ENCODE results near the gene CAST.
"Not testable (repeated sequence)": the region's sequence is repeated elsewhere in the genome, so short reads cannot be mapped to it uniquely, and the experiment has no call there.

The CAST gene

GRCh38 chr5:96729156-96729555 lies 67.0 kb downstream of the CAST start:
- no peaks in the 10 kb centered on the region for H3K27me3 Mint-ChIP-seq
- no peak for DNase-seq
- peaks cover 4% of the 10 kb centered on the region for H3K4me1 Mint-ChIP-seq
- ATAC-seq = no peak
- H3K27ac Mint-ChIP-seq = no peak overlapping the region
- peaks cover 17% of the 10 kb centered on the region for H3K36me3 Mint-ChIP-seq (ENCODE audit: low read depth)
- H3K9me3 Mint-ChIP-seq = no peaks in the 10 kb centered on the region
- no peak overlapping the region for H3K4me3 Mint-ChIP-seq

DNA sequence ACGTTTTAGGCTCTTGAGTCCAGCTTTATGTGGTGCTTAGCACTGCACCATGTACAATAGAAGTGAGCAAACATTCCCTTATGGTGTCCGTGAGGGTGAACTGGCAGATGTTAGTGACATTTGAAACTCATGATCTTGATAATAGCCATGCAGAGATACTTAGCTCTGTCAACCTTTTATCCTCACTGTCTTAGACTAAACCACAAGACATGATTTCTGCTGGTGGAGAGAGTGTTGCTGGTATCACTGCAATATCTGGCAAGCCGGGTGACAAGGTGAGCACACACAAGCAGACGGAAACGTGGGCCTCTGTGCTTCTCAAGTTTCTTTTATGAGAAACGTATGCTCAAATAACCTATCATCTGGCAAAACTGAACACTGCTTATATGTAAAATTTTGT lies 68.4 kb downstream of the CAST start:
- Mint-ChIP-seq H3K4me3 (no peak overlapping the region), H3K4me1 (peaks cover 8% of the 10 kb centered on the region), H3K27ac (no peak overlapping the region), H3K9me3 (no peaks in the 10 kb centered on the region), H3K27me3 (no peaks in the 10 kb centered on the region), H3K36me3 (ENCODE audit: low read depth) (peaks cover 18% of the 10 kb centered on the region)
- no peak for DNase-seq
- ATAC-seq = no peak

DNA sequence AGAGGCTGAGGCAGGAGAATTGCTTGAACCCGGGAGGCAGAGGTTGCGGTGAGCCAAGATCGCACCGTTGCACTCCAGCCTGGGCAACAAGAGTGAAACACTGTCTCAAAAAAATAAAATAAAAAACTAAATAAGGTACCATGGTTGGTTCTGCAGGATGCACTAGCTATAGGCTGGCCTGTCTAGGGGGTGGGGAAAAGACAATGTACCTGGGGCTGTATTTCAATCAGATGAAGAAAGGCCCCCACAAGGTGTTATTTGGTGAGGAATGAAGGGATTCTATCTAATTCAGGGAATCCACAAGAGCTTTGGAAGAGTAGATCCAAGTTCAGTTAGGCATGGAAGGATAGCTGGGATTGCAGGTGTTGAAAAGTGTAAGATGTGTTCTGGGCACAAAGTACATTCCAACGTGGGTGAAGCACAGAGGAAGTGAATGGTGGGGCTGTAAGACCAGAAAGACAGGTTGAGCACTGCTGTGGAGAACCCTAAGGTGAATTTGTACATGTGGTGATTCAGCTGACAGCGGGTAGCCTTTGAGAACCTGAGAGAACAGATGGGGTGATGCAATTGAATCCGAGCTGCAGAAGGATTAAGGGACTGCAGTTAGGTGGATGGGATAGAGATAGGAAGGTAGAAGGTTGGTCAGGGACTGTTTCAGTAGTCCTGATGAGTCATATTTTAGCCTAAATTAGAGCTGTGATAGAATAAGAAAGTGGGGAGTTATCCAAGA lies 71.8 kb downstream of the CAST start:
- DNase-seq (no peak), ATAC-seq (no peak)
- H3K36me3 Mint-ChIP-seq (ENCODE audit: low read depth) = peaks cover 23% of the 10 kb centered on the region
- no peak overlapping the region for H3K27ac Mint-ChIP-seq
- H3K4me3 Mint-ChIP-seq = no peak overlapping the region
- no peaks in the 10 kb centered on the region for H3K27me3 Mint-ChIP-seq
- H3K4me1 Mint-ChIP-seq = peaks cover 8% of the 10 kb centered on the region
- H3K9me3 Mint-ChIP-seq = no peaks in the 10 kb centered on the region

GRCh38 chr5:96734871-96735325 lies 72.7 kb downstream of the CAST start:
- no peaks in the 10 kb centered on the region for H3K27me3 Mint-ChIP-seq
- DNase-seq = no peak
- H3K9me3 Mint-ChIP-seq = no peaks in the 10 kb centered on the region
- peaks cover 24% of the 10 kb centered on the region for H3K36me3 Mint-ChIP-seq (ENCODE audit: low read depth)
- no peak for ATAC-seq
- no peak overlapping the region for H3K27ac Mint-ChIP-seq
- peaks cover 8% of the 10 kb centered on the region for H3K4me1 Mint-ChIP-seq
- H3K4me3 Mint-ChIP-seq = no peak overlapping the region

- Mint-ChIP-seq H3K27ac (peak overlapping the region; percentile 3), H3K36me3 (ENCODE audit: low read depth) (peaks cover 21% of the 10 kb centered on the region), H3K9me3 (no peaks in the 10 kb centered on the region), H3K4me1 (peaks cover 12% of the 10 kb centered on the region), H3K4me3 (no peak overlapping the region), H3K27me3 (no peaks in the 10 kb centered on the region)
- ATAC-seq = no peak
- DNase-seq = no peak
Observed at GRCh38 chr5:96736937-96737336, 74.8 kb downstream of the CAST start.

- DNase-seq (no peak), ATAC-seq (no peak)
- Mint-ChIP-seq H3K9me3 (peaks cover 4% of the 10 kb centered on the region), H3K4me3 (no peak overlapping the region), H3K4me1 (peaks cover 18% of the 10 kb centered on the region), H3K27ac (peak overlapping the region; percentile 17), H3K36me3 (ENCODE audit: low read depth) (peaks cover 32% of the 10 kb centered on the region), H3K27me3 (no peaks in the 10 kb centered on the region)
Observed at GRCh38 chr5:96741106-96741505, 78.9 kb downstream of the CAST start.

- no peak for DNase-seq
- no peak overlapping the region for H3K4me3 Mint-ChIP-seq
- peaks cover 4% of the 10 kb centered on the region for H3K9me3 Mint-ChIP-seq
- H3K36me3 Mint-ChIP-seq (ENCODE audit: low read depth) = peaks cover 30% of the 10 kb centered on the region
- H3K27me3 Mint-ChIP-seq = no peaks in the 10 kb centered on the region
- H3K4me1 Mint-ChIP-seq = peaks cover 22% of the 10 kb centered on the region
- ATAC-seq = no peak
- H3K27ac Mint-ChIP-seq = peak overlapping the region; percentile 10
Observed at GRCh38 chr5:96741891-96742309, 79.7 kb downstream of the CAST start.

DNA sequence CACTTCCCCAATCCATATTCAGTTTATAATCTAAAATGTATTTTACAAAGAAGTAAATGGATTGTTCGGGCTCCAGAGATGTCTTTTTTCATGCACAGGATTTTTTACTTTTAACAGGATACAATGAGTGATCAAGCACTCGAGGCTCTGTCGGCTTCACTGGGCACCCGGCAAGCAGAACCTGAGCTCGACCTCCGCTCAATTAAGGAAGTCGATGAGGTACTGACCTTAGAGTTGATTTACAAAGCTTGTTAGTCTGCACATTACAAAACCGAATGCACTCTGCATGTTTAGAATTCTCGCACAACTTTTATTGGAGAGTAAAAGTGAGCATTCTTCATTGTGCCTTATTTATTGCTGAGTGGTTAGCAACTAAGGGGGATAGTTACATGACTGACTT lies 80.4 kb downstream of the CAST start:
- H3K27me3 Mint-ChIP-seq = no peaks in the 10 kb centered on the region
- peaks cover 22% of the 10 kb centered on the region for H3K4me1 Mint-ChIP-seq
- H3K4me3 Mint-ChIP-seq = no peak overlapping the region
- no peak overlapping the region for H3K27ac Mint-ChIP-seq
- DNase-seq (no peak), ATAC-seq (no peak)
- H3K36me3 Mint-ChIP-seq (ENCODE audit: low read depth) = peaks cover 30% of the 10 kb centered on the region
- H3K9me3 Mint-ChIP-seq = peaks cover 4% of the 10 kb centered on the region

- Mint-ChIP-seq H3K27ac (no peak overlapping the region), H3K36me3 (ENCODE audit: low read depth) (peaks cover 27% of the 10 kb centered on the region), H3K9me3 (peaks cover 4% of the 10 kb centered on the region), H3K4me1 (peaks cover 22% of the 10 kb centered on the region), H3K27me3 (no peaks in the 10 kb centered on the region), H3K4me3 (no peak overlapping the region)
- DNase-seq (no peak), ATAC-seq (no peak)
Observed at GRCh38 chr5:96743065-96743768, 81.0 kb downstream of the CAST start.

DNA sequence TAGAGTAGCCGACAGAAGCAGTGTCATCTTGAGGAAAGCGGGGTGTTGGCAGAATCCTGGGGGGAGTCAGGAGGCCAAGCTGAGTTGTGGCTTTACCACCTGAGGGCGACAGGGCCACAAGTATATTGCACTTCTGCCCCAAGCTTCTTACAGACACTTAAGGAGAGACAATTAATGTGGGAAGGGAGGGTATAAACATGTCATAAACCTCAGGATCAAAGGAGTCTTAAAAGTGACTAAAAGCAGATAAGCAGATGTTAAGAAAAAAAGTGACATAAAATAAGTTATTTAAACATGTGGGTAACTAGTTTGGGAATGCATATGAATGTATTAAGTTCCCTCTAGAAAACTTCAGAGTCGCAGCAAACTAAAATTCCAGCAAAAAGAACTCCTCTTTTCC lies 81.6 kb downstream of the CAST start:
- DNase-seq (no peak), ATAC-seq (no peak)
- Mint-ChIP-seq H3K4me1 (peaks cover 22% of the 10 kb centered on the region), H3K27me3 (no peaks in the 10 kb centered on the region), H3K4me3 (no peak overlapping the region), H3K27ac (peak overlapping the region; percentile 67), H3K36me3 (ENCODE audit: low read depth) (peaks cover 29% of the 10 kb centered on the region), H3K9me3 (peaks cover 4% of the 10 kb centered on the region)

DNA sequence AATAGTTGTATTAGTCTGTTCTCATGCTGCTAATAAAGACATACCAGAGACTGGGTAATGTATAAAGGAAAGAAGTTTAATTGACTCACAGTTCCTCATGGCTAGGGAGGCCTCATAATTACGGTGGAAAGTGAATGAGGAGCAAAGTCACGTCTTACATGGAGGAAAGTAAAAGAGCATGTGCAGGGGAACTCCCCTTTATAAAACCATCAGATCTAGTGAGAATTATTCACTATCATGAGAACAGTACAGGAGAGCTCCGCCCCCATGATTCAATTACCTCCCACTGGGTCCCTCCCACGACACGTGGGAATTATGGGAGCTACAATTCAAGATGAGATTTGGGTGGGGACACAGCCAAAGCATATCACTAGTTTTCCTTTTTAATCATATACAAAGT lies 82.0 kb downstream of the CAST start:
- H3K4me1 Mint-ChIP-seq = peaks cover 22% of the 10 kb centered on the region

GRCh38 chr5:96745025-96745424 lies 82.8 kb downstream of the CAST start:
- H3K27me3 Mint-ChIP-seq = no peaks in the 10 kb centered on the region
- no peak for DNase-seq
- peaks cover 4% of the 10 kb centered on the region for H3K9me3 Mint-ChIP-seq
- H3K4me3 Mint-ChIP-seq = no peak overlapping the region
- H3K4me1 Mint-ChIP-seq = peaks cover 22% of the 10 kb centered on the region
- H3K36me3 Mint-ChIP-seq (ENCODE audit: low read depth) = peaks cover 32% of the 10 kb centered on the region
- no peak for ATAC-seq
- H3K27ac Mint-ChIP-seq = no peak overlapping the region

More for the DNA sequence above, 82.0 kb downstream of the CAST start:
- Mint-ChIP-seq H3K27ac (peak overlapping the region; percentile 67), H3K36me3 (ENCODE audit: low read depth) (peaks cover 32% of the 10 kb centered on the region)
- H3K27me3 Mint-ChIP-seq, H3K4me3 Mint-ChIP-seq, ATAC-seq, DNase-seq, H3K9me3 Mint-ChIP-seq: not testable (repeated sequence)

GRCh38 chr5:96745844-96746531 lies 83.8 kb downstream of the CAST start:
- no peak overlapping the region for H3K4me3 Mint-ChIP-seq
- peaks cover 21% of the 10 kb centered on the region for H3K4me1 Mint-ChIP-seq
- ATAC-seq = no peak
- no peak for DNase-seq
- peaks cover 4% of the 10 kb centered on the region for H3K9me3 Mint-ChIP-seq
- H3K36me3 Mint-ChIP-seq (ENCODE audit: low read depth) = peaks cover 31% of the 10 kb centered on the region
- H3K27ac Mint-ChIP-seq = peak overlapping the region; percentile 32
- H3K27me3 Mint-ChIP-seq = no peaks in the 10 kb centered on the region

DNA sequence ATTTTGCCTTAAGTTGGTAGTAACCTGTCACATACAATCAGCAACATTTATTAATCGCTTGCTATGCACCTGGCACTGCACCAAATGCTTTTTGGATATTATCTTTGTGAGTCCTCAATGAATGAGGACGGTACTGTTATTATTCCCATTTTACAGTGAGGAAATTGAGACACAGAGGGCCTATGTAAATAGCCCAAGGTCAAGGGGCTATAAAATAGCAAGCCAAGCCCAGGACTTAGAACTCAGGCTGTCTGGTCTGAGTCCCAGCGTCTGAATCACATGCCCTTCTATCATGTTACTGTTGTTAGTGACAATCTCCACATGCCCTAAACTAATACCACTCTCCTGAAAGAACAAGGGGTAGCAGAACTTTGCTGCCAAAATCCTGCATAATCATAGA lies 85.5 kb downstream of the CAST start:
- ATAC-seq = no peak
- Mint-ChIP-seq H3K4me1 (peaks cover 25% of the 10 kb centered on the region), H3K27ac (no peak overlapping the region), H3K4me3 (no peak overlapping the region), H3K27me3 (no peaks in the 10 kb centered on the region), H3K36me3 (ENCODE audit: low read depth) (peaks cover 26% of the 10 kb centered on the region), H3K9me3 (peaks cover 4% of the 10 kb centered on the region)
- no peak for DNase-seq

Data from activated naive CD8-positive, alpha-beta T cell treated with anti-CD3 and anti-CD28 coated beads, Interleukin-2, amount 50 U/mL, for 24 hours (primary cell).